ENCODE results near the gene PACSIN1. TPM values are rescaled to one million over a fixed set of nuclear protein-coding genes. Genes with fewer than 3 reads are reported as not detected.

The PACSIN1 gene
- total and polyA plus RNA-seq, 12 donors = 0.77 to 11.2 (median 5.9) TPM

DNA sequence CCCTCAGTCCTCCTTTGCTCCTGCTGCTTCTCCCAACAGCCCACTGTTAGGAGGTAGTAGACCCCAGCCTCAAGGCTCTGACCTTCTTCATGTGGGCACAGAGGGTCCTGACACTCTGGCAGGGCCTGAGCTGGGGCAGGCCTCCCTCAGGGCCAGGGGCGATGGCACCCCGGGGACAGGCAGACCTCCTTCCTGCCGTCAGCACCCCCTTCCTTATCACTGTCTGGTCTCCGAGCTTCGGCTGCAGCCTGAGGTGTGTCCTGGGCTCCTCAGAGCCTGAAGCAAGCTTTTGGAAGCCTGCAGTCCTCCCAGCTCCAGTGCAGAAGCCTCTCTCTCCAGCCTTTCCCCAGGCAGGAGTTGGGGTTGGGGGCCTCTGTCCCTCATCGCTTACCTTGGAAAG, 68.3 kb downstream of the PACSIN1 start:
- intact Hi-C loops (cut with DNase I) = loop anchor here in 1 of 10 donors (5.0 kb wide), 1 partner anchor 68 kb away; no protein-coding TSS in a partner anchor
- ATAC-seq (no peak), DNase-seq (no peak)
- Histone ChIP-seq H3K4me1 (peaks cover 0 to 12% (median 0%) of the 10 kb centered on the region in 9 donors), H3K27me3 (no peaks in the 10 kb centered on the region), H3K36me3 (no peaks in the 10 kb centered on the region), H3K9me3 (no peaks in the 10 kb centered on the region), H3K4me3 (no peak overlapping the region), H3K27ac (no peak overlapping the region)
- 72 to 76% methylated on average over 6 of the region's 6 CpGs for WGBS, 2 donors
- TF ChIP-seq, protein P1, sequence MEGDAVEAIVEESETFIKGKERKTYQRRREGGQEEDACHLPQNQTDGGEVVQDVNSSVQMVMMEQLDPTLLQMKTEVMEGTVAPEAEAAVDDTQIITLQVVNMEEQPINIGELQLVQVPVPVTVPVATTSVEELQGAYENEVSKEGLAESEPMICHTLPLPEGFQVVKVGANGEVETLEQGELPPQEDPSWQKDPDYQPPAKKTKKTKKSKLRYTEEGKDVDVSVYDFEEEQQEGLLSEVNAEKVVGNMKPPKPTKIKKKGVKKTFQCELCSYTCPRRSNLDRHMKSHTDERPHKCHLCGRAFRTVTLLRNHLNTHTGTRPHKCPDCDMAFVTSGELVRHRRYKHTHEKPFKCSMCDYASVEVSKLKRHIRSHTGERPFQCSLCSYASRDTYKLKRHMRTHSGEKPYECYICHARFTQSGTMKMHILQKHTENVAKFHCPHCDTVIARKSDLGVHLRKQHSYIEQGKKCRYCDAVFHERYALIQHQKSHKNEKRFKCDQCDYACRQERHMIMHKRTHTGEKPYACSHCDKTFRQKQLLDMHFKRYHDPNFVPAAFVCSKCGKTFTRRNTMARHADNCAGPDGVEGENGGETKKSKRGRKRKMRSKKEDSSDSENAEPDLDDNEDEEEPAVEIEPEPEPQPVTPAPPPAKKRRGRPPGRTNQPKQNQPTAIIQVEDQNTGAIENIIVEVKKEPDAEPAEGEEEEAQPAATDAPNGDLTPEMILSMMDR (IDR thresholded peaks at IDR 0.05) = no peak

DNA sequence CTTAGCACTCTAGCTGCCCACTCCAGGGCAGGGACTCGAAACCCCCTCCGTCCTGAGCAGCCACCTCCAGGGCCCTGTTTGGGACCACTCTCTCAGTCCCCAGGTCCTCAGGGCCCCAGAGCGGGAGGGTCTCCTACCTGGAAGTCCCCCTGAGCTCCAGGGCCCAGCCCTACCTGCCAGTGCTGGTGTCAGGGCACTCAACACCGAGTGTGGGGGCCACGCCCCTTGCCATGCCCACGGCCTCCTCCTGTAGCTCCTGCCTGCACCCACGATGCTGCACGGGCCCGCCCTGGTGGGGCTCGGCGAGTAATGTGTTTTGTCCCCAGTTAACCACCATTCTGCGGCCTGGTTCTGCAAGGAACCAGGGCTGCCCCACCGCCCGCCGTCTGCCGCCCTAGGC, 68.8 kb downstream of the PACSIN1 start:
- intact Hi-C loops (cut with DNase I) = loop anchor here in 2 of 10 donors (5.0 kb wide), 1 partner anchor 68 kb away; no protein-coding TSS in a partner anchor
- no peak for DNase-seq
- H3K4me3 ChIP-seq = no peak overlapping the region
- TF ChIP-seq, protein P1 (IDR thresholded peaks at IDR 0.05) = no peak
- no peaks in the 10 kb centered on the region for H3K9me3 ChIP-seq
- no peaks in the 10 kb centered on the region for H3K27me3 ChIP-seq
- ATAC-seq = no peak
- no peak overlapping the region for H3K27ac ChIP-seq
- WGBS, 2 donors = 91% methylated on average over 16 of the region's 16 CpGs
- no peaks in the 10 kb centered on the region for H3K36me3 ChIP-seq
- H3K4me1 ChIP-seq = peaks cover 0 to 7% (median 0%) of the 10 kb centered on the region in 9 donors

GRCh38 chr6:34535199-34535598, 69.3 kb downstream of the PACSIN1 start:
- no peaks in the 10 kb centered on the region for H3K36me3 ChIP-seq
- TF ChIP-seq, protein P1 (IDR thresholded peaks at IDR 0.05) = no peak
- ATAC-seq (no peak), DNase-seq (no peak)
- H3K4me1 ChIP-seq = peaks cover 0 to 1% (median 0%) of the 10 kb centered on the region in 9 donors
- no peaks in the 10 kb centered on the region for H3K27me3 ChIP-seq
- no peaks in the 10 kb centered on the region for H3K9me3 ChIP-seq
- H3K27ac ChIP-seq = no peak overlapping the region
- intact Hi-C loops (cut with DNase I) = loop anchor here in 1 of 10 donors (5.0 kb wide), 1 partner anchor 67 kb away; no protein-coding TSS in a partner anchor
- no peak overlapping the region for H3K4me3 ChIP-seq
- 90 to 93% methylated on average over 6 of the region's 6 CpGs for WGBS, 2 donors

GRCh38 chr6:34535646-34536045, 69.8 kb downstream of the PACSIN1 start:
- 81 to 84% methylated on average over 11 of the region's 11 CpGs for WGBS, 2 donors
- Histone ChIP-seq H3K4me1 (no peaks in the 10 kb centered on the region), H3K27ac (no peak overlapping the region), H3K4me3 (no peak overlapping the region), H3K36me3 (no peaks in the 10 kb centered on the region), H3K27me3 (no peaks in the 10 kb centered on the region), H3K9me3 (no peaks in the 10 kb centered on the region)
- intact Hi-C loops (cut with DNase I) = loop anchor here in 1 of 10 donors (5.0 kb wide), 1 partner anchor 67 kb away; no protein-coding TSS in a partner anchor
- TF ChIP-seq, protein P1 (IDR thresholded peaks at IDR 0.05) = no peak
- DNase-seq = no peak
- ATAC-seq = no peak
